ENCODE data around the gene SRPK3.

DNA sequence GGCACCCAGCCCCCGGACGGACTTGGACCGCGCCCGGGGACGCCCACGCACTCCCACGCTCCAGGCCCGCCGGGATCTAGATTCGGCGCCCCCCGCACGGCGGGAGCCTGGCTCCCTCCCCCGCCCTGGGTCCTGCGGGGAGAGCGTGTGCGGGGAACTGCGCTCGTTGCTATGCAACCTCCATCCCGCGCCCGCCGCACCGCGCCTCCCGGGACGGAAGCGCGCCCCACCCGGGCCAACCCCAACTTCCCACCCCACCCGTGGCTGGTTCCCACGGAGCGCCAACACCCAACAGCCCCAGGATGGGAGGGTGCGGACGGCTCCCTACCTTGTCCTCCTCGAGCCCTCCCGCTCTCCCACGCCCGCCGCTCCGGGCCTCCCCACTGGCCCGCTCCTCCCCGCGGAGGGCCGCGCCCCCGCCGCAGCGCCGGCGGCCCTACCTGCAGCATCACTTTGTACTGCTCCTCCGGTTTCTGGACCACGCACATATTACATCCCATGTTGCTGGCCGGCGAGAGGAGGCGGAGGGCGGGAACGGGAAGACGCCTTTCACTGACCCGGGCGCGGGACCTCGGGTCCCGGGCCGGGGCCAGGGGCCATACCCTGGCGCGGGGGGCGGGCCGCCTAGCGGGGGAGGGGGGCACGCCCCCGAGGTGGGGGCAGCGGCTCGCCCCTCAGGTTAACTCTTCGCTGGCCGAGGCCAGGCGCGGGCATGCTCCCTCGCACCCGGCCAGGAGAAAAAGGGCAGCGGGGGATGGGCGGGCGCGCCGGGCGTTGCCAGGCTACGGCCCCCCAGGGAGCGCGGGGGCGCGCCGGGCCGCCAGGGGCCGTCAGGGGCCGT lies 49.2 kb downstream of the SRPK3 start, which contains the start of gene PDZD4:
- no peak for TF ChIP-seq CTCF (conservative IDR thresholded peaks at IDR 0.05)
- TF ChIP-seq EZH2 (IDR thresholded peaks at IDR 0.05; ENCODE audit: low read depth) = no peak

All from PC-9 (cell line).